Fibroblast of lung (primary cell): ENCODE measurements around the gene TMEM132E. TPM values are rescaled to one million over a fixed set of nuclear protein-coding genes. Genes with fewer than 3 reads are reported as not detected.

Experiments
- DNase-seq, 2 donors: peaks; one replicate each; pipeline versions ENCODE4 v3.0.0 to v3.0.0-alpha.2; 2010; ENCODE audit warnings: low read depth in 2 of 2
- H2AFZ ChIP-seq: 2 replicates; pipeline ENCODE4 v1.5.1; 2012; ENCODE audit warnings: low read length, control low read depth, inconsistent platforms
- H3K27ac ChIP-seq: 2 replicates; pipeline ENCODE4 v1.5.1; 2011; ENCODE audit warnings: low read length, control low read depth; ENCODE audit not compliant: insufficient read depth
- H3K27me3 ChIP-seq: 2 replicates; pipeline ENCODE4 v1.5.1; 2011; ENCODE audit warnings: mild to moderate bottlenecking, low read length; ENCODE audit not compliant: control insufficient read depth, insufficient read depth
- H3K36me3 ChIP-seq: 2 replicates; pipeline ENCODE4 v1.5.1; 2011; ENCODE audit warnings: low read length; ENCODE audit not compliant: control insufficient read depth, insufficient read depth
- H3K4me1 ChIP-seq: 2 replicates; pipeline ENCODE4 v1.5.1; 2011; ENCODE audit warnings: low read length; ENCODE audit not compliant: control insufficient read depth, insufficient read depth; ENCODE audit errors: extremely low read depth
- H3K4me2 ChIP-seq: 2 replicates; pipeline ENCODE4 v1.5.1; 2011; ENCODE audit warnings: low read length, control low read depth; ENCODE audit not compliant: insufficient read depth; ENCODE audit errors: extremely low read depth
- H3K4me3 ChIP-seq, 4 experiments: fragments of 200-600 bp in 1 of 4; sonication (generic) in 1 of 4; replicated peaks in 1 of 4; 2 replicates each; pipeline ENCODE4 v1.5.1; 2011 to 2016; ENCODE audit warnings: low read length in 4 of 4, low read depth in 3 of 4, mild to moderate bottlenecking in 3 of 4, control low read depth in 2 of 4, inconsistent platforms in 1 of 4, mixed read lengths in 1 of 4; ENCODE audit not compliant: insufficient read depth in 1 of 4; ENCODE audit errors: control extremely low read depth in 1 of 4
- H3K79me2 ChIP-seq: 2 replicates; pipeline ENCODE4 v1.5.1; 2012; ENCODE audit warnings: mild to moderate bottlenecking, low read length, inconsistent platforms; ENCODE audit not compliant: control insufficient read depth, insufficient read depth
- H3K9ac ChIP-seq: 2 replicates; pipeline ENCODE4 v1.5.1; 2011; ENCODE audit warnings: mild to moderate bottlenecking, low read length, control low read depth; ENCODE audit not compliant: insufficient read depth
- H3K9me3 ChIP-seq: 2 replicates; pipeline ENCODE4 v1.5.1; 2012; ENCODE audit warnings: low read depth, low read length; ENCODE audit not compliant: control insufficient read depth, insufficient read depth
- H4K20me1 ChIP-seq: 2 replicates; pipeline ENCODE4 v1.5.1; 2011; ENCODE audit warnings: low read length; ENCODE audit not compliant: control insufficient read depth, insufficient read depth; ENCODE audit errors: extremely low read depth
- CTCF ChIP-seq, 2 donors: IDR thresholded peaks in 1 of 2; conservative IDR thresholded peaks in 1 of 2; 1 replicate in 1 of 2; 2 replicates in 1 of 2; pipeline ENCODE4 v1.5.1; 2011 to 2012; ENCODE audit warnings: low read length in 2 of 2, control low read depth in 1 of 2, inconsistent platforms in 1 of 2, low read depth in 1 of 2, mild to moderate bottlenecking in 1 of 2
- EZH2 ChIP-seq: IDR thresholded peaks from 2 replicates; pipeline ENCODE4 v1.5.1; 2012; ENCODE audit warnings: low read length, control low read depth, mild to moderate bottlenecking; ENCODE audit errors: missing control alignments
- polyA plus RNA-seq, 2 donors: library from polyadenylated mRNA; depleted of rRNA in 1 of 2; stranded (reverse) in 1 of 2; unstranded in 1 of 2; fragments of >200 nt; gene quantifications; 2 replicates each; pipeline ENCODE4 v1.2.1, GENCODE V29; 2011 to 2012; ENCODE audit warnings: missing spikeins in 1 of 2
- total RNA-seq: library from RNA; depleted of rRNA; stranded (reverse); fragments of >200 nt; gene quantifications from 2 replicates; pipeline ENCODE4 v1.2.1, GENCODE V29; 2014

The TMEM132E gene
- total and polyA plus RNA-seq, 2 donors (not counting 1 experiment from before 2014, with no cell fraction given) = not detected

- DNase-seq = no peak
- no peaks in the 10 kb centered on the region for H3K36me3 ChIP-seq
- H3K27me3 ChIP-seq = no peaks in the 10 kb centered on the region
- H2AFZ ChIP-seq = no peak overlapping the region
- no peak overlapping the region for H3K27ac ChIP-seq
- H3K4me3 ChIP-seq = no peak overlapping the region
- no peaks in the 10 kb centered on the region for H4K20me1 ChIP-seq
- no peak overlapping the region for H3K9ac ChIP-seq
- H3K79me2 ChIP-seq = no peaks in the 10 kb centered on the region
- no peak overlapping the region for H3K4me2 ChIP-seq
- H3K4me1 ChIP-seq = no peaks in the 10 kb centered on the region
- H3K9me3 ChIP-seq = no peaks in the 10 kb centered on the region
- TF ChIP-seq CTCF (conservative IDR thresholded peaks at IDR 0.05 in 1 of 2, IDR thresholded peaks at IDR 0.05 in 1 of 2; ENCODE audit: low read depth in 1 of 2, low read length in 2 of 2) = no peak
- no peak for TF ChIP-seq EZH2
Measured at GRCh38 chr17:34682305-34682704, 102.9 kb downstream of the TMEM132E start.

GRCh38 chr17:34683390-34683789 is 104.0 kb downstream of the TMEM132E start:
- no peaks in the 10 kb centered on the region for H4K20me1 ChIP-seq
- no peak overlapping the region for H3K4me2 ChIP-seq

More at GRCh38 chr17:34683390-34683789, 104.0 kb downstream of the TMEM132E start:
- Histone ChIP-seq H3K27ac (no peak overlapping the region), H3K36me3 (no peaks in the 10 kb centered on the region), H3K79me2 (no peaks in the 10 kb centered on the region), H3K27me3 (no peaks in the 10 kb centered on the region), H3K9ac (no peak overlapping the region), H2AFZ (no peak overlapping the region), H3K9me3 (no peaks in the 10 kb centered on the region), H3K4me1 (no peaks in the 10 kb centered on the region), H3K4me3 (no peak overlapping the region)
- no peak for DNase-seq
- TF ChIP-seq EZH2 (no peak), CTCF (conservative IDR thresholded peaks at IDR 0.05 in 1 of 2, IDR thresholded peaks at IDR 0.05 in 1 of 2; ENCODE audit: low read depth in 1 of 2, low read length in 2 of 2) (no peak)

Other genes with a start within 250 kb of the TMEM132E start
- under 0.01 TPM in 1 of 2 replicates, not detected in the other for gene CCL13, start 223.1 kb upstream of the TMEM132E start, total RNA-seq
- gene CCL13, start 223.1 kb upstream of the TMEM132E start, polyA plus RNA-seq = 1.7 TPM in 1 of 2 replicates, not detected in the other
- gene CCL1, start 216.3 kb upstream of the TMEM132E start, total RNA-seq = not detected in 2 replicates
- not detected in 2 replicates for gene CCL1, start 216.3 kb upstream of the TMEM132E start, polyA plus RNA-seq